Subcutaneous adipose tissue (tissue), 4 donors: ENCODE results near the gene ANXA11. TPM values are rescaled to one million over a fixed set of nuclear protein-coding genes. Genes with fewer than 3 reads are reported as not detected.

Experiments
- CTCF ChIP-seq: fragments of 450-650 bp; IDR thresholded peaks from one replicate; pipeline ENCODE4 v1.5.1; 2016; ENCODE audit warnings: low read depth, mild to moderate bottlenecking, control low read depth, antibody characterized with exemption, moderate library complexity
- total RNA-seq, 4 donors: library from RNA; depleted of rRNA; stranded (reverse); fragments of >200 nt; gene quantifications; one replicate each; pipeline ENCODE4 v1.1.0, GENCODE V29; 2016

ANXA11 gene
- 100 to 1,000 TPM; 119 to 171 (median 140) TPM for total RNA-seq

DNA sequence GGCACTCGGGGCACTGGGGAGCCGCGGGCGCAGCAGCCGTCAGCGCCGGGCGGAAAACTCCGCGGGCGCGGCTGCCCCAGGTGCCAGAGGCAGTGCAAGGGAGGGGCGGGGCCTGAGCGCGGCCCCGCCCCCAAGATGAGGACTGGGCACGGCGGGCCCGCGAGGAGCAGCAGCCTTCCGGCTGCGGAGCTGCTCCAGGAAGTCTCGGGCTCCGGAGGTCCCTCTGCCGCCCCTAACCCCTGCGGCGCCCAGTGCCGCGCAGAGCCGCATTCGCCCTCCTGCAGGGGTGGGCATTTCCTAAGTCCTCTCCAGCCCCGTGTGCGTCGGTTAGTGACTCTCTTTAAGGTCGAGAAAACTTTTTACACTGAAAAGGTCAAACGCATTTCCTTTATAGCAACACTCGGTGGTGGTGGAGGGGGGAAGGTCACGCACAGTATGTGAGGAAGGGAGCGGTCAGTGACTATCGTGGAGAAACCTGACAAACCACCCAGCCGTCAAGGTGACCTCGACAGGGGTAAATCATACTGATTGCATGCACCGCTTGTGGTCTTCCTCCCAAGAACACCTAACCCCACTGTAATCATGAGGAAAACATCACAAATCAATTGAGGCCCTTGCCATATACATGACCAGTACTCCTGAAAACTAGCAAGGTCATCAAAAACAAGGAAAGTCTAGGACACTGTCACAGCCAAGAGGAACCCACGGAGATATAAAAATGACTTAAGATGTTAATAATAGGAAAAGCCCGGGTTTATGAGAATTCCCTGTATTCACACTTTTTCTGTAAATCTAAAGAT lies at the start of gene ANXA11:
Gene ANXA11 (minus strand): TSS at position 61 of the 800 bp plus-strand sequence. CDS start 32,676 bp downstream, outside the sequence.
- no peak for TF ChIP-seq CTCF

DNA sequence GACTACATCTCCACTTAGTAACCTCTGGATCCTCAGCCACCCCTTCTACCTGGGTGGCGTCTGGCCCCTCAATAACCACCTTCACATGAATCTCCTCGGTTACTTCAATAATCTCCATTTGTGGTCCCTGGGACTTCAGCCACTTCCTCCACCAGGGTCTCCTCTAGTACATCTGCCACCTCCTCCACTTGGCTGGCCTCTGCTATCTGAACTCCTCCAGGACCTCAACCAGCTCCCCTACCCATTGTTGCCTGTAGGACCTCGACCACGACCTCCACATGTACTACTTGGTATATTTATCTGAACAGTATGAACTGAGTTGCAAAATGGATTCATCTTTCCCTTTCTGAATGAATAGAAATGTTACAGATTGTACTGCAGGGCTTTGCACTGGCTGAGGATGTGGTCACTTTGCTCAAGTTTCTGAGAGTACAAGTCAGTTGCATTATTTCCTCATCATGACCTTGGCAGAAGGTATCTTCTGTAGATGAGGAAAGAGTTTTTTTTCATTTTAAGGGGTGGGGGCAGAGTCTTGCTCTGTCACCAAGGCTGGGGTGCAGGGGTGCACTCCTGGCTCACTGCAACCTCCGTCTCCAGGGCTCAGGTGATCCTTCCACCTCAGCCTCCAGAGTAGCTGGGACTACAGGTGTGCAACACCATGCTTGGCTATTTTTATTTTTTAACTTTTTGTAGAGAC lies 48.1 kb upstream of the ANXA11 start:
- no peak for TF ChIP-seq CTCF

- TF ChIP-seq CTCF = no peak
These were observed 47.1 kb upstream of the ANXA11 start for GRCh38 chr10:80252296-80252887.

DNA sequence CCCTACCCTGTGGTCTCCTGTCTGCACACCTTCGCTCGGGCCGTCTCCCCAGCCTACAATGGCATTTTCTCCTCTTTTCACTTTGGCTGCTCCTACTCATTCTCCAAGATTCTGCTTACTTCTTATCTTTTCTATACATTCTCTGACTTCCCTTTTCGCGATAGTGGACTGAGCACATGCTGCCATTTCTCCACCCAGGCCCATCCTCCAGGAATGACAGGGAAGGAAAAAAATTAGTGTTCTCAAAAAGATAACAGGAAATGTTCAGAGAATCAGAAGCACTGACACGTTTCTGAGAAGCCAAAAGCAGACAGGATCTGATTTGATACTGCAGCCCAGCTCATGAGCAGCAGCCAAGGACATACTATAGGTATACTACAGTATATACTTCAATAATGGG lies 6.4 kb upstream of the ANXA11 start:
- TF ChIP-seq CTCF = no peak

DNA sequence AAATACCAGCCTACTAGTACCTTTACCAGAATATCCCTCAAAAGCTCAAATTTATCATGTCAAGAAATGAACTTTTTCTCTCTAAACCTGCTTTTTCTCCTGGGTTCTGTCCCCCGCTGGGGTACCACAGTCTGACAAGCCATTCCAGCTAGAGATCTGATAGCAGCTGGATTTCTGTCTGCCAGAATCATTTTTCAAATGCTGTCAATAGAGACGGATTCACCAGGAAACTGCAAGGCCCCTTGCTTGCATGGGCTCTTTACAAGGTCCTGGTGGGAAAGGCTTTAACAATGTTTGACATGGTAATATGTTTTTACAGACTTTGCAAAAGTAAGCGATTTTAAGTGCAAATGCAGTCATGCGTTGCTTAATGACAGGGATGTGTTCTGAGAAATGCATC lies 4.9 kb upstream of the ANXA11 start:
- no peak for TF ChIP-seq CTCF

DNA sequence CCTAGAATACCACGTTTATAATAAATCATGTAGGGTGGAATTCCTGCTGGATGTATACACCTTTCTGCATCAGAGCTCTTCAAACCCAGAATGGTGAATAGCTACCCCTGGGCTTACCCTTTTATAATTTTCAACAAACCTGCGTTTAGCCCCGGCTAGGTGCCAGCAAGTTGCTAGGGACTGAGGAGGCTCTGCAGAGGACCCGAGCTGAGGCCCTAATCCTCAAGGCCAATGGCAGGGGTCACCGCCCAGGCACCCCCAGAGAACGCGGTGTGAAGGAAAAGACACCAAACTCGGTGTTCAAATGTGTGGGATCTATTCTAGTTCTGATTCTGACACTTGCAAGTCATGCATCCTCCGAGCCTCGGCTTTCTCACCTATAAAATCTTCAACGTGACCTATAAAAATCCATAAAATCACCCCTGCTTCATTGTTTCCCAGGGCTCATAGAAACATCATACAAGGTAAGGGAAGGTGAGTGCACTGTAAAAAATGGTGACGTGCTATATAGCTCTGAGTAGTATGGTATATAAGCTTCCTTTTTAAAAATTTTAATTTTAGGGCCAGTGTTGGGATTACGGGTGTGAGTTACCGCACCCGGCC lies 2.5 kb upstream of the ANXA11 start:
- TF ChIP-seq CTCF = no peak

DNA sequence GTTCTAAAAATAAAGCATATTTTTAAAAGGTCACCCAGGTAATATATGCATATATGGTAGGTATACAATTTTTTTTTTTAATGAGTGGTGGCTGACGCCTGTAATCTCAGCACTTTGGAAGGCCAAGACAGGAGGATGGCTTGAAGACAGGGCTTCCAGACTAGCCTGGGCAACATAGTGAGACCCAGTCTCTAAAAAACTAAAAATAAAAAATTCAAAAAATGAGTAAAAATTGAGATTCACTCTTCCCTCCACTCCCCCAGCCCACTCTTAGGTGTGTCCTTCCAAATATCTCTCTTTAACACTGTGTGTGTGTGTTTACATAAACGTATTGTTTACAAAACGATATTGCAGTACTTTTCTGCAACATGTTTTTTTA lies 929 bp upstream of the ANXA11 start:
- no peak for TF ChIP-seq CTCF
